ENCODE data around the gene DOP1B.
"Not testable (repeated sequence)": the region's sequence is repeated elsewhere in the genome, so short reads cannot be mapped to it uniquely, and the experiment has no call there.

Gene DOP1B

DNA sequence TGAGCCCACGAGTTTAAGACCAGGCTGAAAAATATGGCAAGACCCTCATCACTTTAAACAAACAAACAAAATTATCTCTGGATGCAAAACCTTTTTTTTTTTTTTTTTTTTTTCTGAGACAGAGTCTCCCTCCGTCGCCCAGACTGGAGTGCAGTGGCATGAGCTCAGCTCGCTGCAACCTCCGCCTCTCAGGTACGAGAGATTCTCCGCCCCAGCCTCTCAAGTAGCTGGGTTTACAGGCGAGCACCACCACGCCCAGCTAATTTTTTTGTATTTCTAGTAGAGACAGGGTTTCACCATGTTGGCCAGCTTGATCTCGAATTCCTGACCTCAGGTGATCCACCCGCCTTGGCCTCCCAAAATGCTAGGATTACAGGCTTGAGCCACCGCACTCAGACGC is 16.8 kb upstream of the DOP1B start:
- FAIRE-seq = not testable (repeated sequence)

- no peak for FAIRE-seq
Observed at GRCh38 chr21:36141513-36141925, 15.1 kb upstream of the DOP1B start.

- FAIRE-seq = not testable (repeated sequence)
Observed at GRCh38 chr21:36144233-36144632, 12.4 kb upstream of the DOP1B start.

DNA sequence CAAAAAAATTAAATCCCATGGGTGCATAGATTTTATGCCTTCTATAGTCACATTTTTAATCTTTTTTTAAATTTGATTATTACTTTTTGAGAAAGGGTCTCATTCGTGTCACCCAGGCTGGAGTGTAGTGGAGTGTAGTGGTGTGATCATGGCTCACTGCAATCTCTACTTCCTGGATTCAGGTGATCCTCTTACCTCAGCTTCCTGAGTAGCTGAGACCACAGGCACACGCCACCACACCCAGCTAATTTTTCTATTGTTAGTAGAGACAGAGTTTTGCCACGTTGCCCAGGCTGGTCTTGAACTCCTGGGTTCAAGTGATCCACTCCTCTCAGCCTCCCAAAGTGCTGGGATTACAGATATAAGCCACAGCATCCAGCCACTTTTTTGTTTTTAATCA is 11.4 kb upstream of the DOP1B start:
- FAIRE-seq = no peak

DNA sequence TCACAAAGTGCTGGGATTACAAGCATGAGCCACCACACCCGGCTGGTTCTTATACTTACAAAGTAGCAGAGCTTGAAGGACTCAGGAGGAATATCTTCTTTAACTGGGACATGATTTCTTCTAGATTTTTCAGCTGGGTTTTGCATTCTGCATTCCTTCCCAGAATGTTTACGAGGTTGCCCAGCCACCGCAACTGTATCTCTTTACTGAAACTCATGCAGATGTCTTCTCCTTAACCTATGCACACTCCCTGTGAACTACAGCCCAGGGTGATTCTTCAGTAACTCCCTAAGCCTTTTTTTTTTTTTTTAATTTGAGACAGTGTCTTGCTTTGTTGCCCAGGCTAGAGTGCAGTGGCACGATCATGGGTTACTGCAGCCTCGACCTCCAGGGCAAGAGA is 8.7 kb upstream of the DOP1B start:
- FAIRE-seq = no peak

- no peak for FAIRE-seq
Observed at GRCh38 chr21:36148886-36149285, 7.7 kb upstream of the DOP1B start.

- no peak for FAIRE-seq
Observed at GRCh38 chr21:36149788-36150711, 6.6 kb upstream of the DOP1B start.

GRCh38 chr21:36155603-36156338 is 853 bp upstream of the DOP1B start:
- no peak for FAIRE-seq

DNA sequence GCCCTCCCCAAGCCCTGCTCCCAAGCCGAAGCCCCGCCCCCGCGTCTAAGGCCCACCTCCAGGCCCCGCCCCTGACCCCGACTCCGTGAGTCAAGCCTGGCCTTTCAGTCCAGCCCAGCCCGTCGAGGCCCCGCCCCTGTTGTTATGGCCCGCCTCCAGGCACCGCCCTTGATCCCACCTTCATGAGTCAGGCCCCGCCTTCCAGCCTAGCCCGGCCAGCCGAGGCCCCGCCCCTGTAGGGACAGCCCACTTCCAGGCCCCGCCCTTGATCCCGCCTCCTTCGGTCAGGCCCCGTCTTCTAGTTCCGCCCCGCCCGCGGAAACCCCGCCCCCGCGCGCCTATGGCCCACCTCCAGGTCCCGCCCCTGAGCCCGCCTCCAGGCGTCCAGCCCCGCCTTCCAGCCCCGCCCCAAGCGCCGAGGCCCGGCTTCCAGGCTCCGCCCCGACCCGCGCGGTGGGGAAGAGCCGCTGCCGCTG is 247 bp upstream of the DOP1B start:
- peak; percentile 50 for FAIRE-seq

DNA sequence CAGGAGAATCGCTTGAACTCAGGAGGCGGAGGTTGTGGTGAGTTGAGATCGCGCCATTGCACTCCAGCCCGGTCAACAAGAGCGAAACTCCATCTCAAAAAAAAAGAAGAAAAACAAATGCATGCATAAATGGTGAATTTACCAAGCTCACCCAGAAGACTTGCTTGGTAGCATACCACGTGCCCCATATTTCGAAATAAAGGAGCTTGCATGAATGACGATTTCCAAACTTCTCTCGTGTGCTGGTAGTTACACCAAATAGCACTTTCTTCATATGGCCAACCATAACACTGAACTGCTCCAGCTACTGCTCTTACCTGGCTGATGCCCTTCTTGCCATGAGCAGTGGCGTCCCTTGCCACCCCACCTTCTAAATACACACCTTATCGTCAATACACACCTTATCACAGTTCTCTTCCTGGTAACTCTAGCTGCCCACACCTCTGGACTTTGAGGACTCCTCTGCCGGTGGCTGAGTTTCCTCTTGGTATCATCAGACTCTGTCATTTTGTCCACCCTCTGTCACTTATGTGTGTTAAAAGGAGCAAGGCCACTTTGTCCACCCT is 2.8 kb downstream of the DOP1B start:
- no peak for FAIRE-seq

- no peak for FAIRE-seq
Observed at GRCh38 chr21:36160850-36161178, 4.2 kb downstream of the DOP1B start.

GRCh38 chr21:36162631-36163030 is 6.0 kb downstream of the DOP1B start:
- FAIRE-seq = no peak

- no peak for FAIRE-seq
Observed at GRCh38 chr21:36163750-36164741, 7.4 kb downstream of the DOP1B start.

DNA sequence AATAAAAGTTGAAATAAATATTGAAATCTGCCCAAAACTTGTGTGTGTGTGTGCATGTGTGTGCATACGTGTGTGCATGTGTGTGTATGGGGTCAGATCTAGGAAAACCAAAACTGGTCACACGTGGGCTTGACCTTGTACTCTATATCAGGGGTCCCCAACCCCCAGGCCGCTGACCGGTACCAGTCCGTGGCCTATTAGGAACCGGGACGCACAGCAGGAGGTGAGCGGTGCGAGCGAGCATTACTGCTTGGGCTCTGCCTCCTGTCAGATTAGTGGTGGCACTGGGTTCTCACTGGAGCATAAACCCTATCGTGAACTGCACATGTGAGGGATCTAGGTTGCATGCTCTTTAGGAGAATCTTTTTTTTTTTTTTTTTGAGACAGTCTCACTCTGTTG is 8.7 kb downstream of the DOP1B start:
- FAIRE-seq = no peak

DNA sequence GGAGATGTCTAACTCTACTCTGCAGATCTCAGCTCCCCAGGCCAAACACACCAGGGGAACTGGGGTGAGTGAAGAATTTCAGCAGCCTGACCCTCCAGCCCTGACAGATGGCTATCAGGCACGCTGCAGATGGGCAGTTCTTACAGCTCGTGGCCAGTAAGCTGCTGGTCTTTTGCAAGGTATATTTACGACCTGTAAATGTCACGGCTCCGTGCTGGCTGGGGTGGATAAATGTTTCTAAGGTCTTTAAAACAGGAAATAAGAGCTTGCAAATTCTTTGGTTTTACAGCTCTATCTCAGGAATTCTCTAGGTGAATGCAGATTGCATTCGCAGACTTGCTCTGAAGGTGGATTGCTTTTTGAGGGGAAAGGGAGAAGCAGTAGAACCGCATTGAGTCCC is 10.1 kb downstream of the DOP1B start:
- FAIRE-seq = no peak

GRCh38 chr21:36167541-36167940 is 10.9 kb downstream of the DOP1B start:
- FAIRE-seq = no peak

- no peak for FAIRE-seq
Observed at GRCh38 chr21:36169470-36170128, 13.0 kb downstream of the DOP1B start.

DNA sequence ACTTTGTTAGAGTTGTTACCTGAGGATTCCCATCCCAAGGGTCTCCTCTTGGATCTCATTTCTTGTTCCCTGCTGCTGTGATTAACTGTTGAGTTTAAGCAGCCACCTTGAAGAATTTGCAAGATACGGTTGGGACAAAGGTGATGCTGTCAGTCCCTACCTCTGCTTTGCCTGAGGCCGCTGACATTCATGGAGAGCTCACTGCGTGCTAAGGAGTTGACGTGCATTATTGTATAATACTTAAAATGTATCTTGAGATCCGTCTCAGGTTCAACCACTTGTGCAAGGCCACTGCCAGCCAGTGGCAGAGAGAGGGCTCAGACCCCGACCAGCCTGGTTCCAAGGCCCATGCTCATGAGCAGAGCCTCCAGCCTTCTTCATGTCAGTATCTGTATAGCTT is 14.2 kb downstream of the DOP1B start:
- no peak for FAIRE-seq

DNA sequence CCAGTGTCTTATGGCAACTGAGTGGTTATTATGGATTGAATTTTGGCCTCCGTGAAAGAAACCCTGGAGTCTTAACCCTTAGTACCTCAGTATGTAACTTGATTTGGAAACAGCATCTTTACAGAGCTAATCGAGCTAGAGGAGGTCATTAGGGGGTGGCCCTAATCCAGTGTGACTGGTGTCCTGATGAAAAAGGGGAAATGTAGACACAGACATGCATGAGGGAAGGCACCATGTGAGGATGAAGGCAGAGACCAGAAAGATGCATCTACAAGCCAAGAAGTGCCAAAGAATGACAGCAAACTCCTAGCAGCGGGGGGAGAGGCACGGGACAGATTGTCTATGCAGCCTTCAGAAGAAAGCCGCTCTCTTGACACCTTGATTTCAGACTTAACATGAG is 14.7 kb downstream of the DOP1B start:
- FAIRE-seq = no peak

DNA sequence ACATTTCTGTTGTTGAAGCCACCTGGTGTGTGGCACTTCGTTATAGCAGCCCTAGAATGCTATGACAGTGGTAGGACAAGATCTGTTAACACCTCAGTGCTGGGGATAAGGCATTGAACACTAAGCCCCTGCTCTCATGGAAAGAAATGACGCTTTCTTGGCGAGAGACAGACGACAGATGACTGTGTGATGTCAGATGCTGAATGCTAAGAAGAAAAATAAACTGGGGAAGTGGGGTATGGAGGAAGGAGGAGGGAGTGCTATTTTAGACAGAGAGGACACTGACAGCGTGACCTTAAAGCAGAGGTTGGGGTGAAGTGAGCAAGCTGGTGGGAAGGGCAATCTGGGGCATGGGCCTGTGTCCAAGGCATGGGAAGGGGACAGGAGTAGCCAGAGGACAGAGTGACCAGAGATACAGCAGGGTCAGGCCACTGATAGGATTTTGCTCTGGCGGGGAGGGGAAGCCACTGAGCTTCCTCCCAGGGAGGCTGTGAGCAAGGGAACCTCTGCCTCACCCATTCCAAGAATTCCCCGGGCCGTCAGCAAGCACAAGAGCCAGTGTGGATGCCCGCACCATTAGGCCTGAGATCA is 15.2 kb downstream of the DOP1B start:
- no peak for FAIRE-seq

DNA sequence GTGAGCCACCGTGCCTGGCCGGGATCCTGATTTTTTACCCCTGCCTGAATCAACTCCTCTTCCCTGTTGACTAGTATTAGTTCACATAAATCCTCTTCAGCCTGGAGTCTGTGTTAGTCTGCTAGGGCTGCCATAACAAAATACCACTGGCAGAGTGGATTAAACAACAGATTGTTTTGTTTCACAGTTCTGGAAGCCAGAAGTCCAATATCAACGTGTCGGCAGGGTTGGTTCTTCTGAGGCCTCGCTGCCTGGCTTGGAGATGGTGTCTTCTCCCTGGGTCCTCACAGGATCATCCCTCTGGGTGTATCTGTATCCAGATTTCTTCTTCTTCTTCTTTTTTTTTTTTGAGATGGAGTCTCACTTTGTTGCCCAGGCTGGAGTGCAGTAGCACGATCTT is 18.2 kb downstream of the DOP1B start:
- FAIRE-seq = no peak
